IMR-90 (cell line): Measurements from ENCODE around the gene GRIK3. TPM values are rescaled to one million over a fixed set of nuclear protein-coding genes. Genes with fewer than 3 reads are reported as not detected.

Experiments used
- ATAC-seq: fragments of 200-7000 bp; cut with Tn5 transposase; 2 replicates; pipeline ENCODE4 v1.9.1; 2020; ENCODE audit warnings: low read depth, mild to moderate bottlenecking, moderate library complexity
- BruUV-seq: library from RNA; stranded (reverse); fragments of 400-500 nt; replicated peaks from 2 replicates; lab custom pipeline; 2021; lab: Mats Ljungman, UMichigan
- CTCF ChIA-PET: fragments of 300-600 bp; formaldehyde crosslinking; extraction: SDS; loops from one replicate; lab custom pipeline; 2021; ENCODE audit warnings: antibody characterized with exemption; lab: Yijun Ruan, JAX
- POLR2A ChIA-PET: fragments of 300-600 bp; sonication (Branson Sonifier 250); formaldehyde crosslinking; loops from one replicate; lab custom pipeline; 2022; ENCODE audit warnings: antibody characterized with exemption; ENCODE audit not compliant: unreplicated experiment; lab: Charles Lee
- DNase-seq: peaks from one replicate; pipeline ENCODE4 v3.0.0; 2013
- H2AFZ ChIP-seq: replicated peaks from 2 replicates; pipeline ENCODE3; 2013; ENCODE audit warnings: low read length, mild to moderate bottlenecking; ENCODE audit not compliant: poor library complexity
- H2AK5ac ChIP-seq: 2 replicates; pipeline ENCODE4 v1.6.1; 2013; ENCODE audit warnings: low read depth, low read length, inconsistent platforms
- H2AK9ac ChIP-seq: replicated peaks from 2 replicates; pipeline ENCODE3; 2013; ENCODE audit warnings: mild to moderate bottlenecking, low read depth, low read length, moderate library complexity; ENCODE audit not compliant: poor library complexity
- H2BK120ac ChIP-seq: 2 replicates; pipeline ENCODE4 v1.6.1; 2013; ENCODE audit warnings: low read depth, low read length, inconsistent platforms
- H2BK15ac ChIP-seq: 3 replicates; pipeline ENCODE4 v1.6.1; 2013; ENCODE audit warnings: low read depth, low read length, inconsistent platforms
- H2BK20ac ChIP-seq: 2 replicates; pipeline ENCODE4 v1.6.1; 2013; ENCODE audit warnings: low read depth, mild to moderate bottlenecking, inconsistent platforms, low read length, moderate library complexity
- H2BK5ac ChIP-seq: 2 replicates; pipeline ENCODE4 v1.6.1; 2013; ENCODE audit warnings: mild to moderate bottlenecking, low read depth, low read length, inconsistent platforms; ENCODE audit not compliant: poor library complexity, severe bottlenecking
- H3K14ac ChIP-seq: replicated peaks from 2 replicates; pipeline ENCODE4 v1.6.1; 2013; ENCODE audit warnings: low read depth, low read length, inconsistent platforms
- H3K18ac ChIP-seq: 2 replicates; pipeline ENCODE4 v1.6.1; 2013; ENCODE audit warnings: low read depth, low read length, control low read depth
- H3K23ac ChIP-seq: 2 replicates; pipeline ENCODE4 v1.6.1; 2013; ENCODE audit warnings: low read depth, low read length, inconsistent platforms
- H3K27ac ChIP-seq: 2 replicates; pipeline ENCODE4 v1.5.1; 2013; ENCODE audit warnings: mild to moderate bottlenecking, control low read depth, low read length; ENCODE audit not compliant: insufficient read depth
- H3K27me3 ChIP-seq: 2 replicates; pipeline ENCODE4 v1.6.1; 2013; ENCODE audit warnings: low read length; ENCODE audit not compliant: control insufficient read depth, insufficient read depth
- H3K36me3 ChIP-seq: 2 replicates; pipeline ENCODE4 v1.6.1; 2013; ENCODE audit warnings: low read length, mixed read lengths; ENCODE audit not compliant: control insufficient read depth, insufficient read depth
- H3K4ac ChIP-seq: 2 replicates; pipeline ENCODE4 v1.6.1; 2013; ENCODE audit warnings: low read depth, low read length, inconsistent platforms
- H3K4me1 ChIP-seq: 2 replicates; pipeline ENCODE4 v1.6.1; 2013; ENCODE audit warnings: low read length, mixed read lengths; ENCODE audit not compliant: control insufficient read depth, insufficient read depth
- H3K4me2 ChIP-seq: 2 replicates; pipeline ENCODE4 v1.6.1; 2013; ENCODE audit warnings: low read depth, mild to moderate bottlenecking, control low read depth, low read length, moderate library complexity
- H3K4me3 ChIP-seq: 2 replicates; pipeline ENCODE4 v1.5.1; 2013; ENCODE audit warnings: low read depth, mild to moderate bottlenecking, control low read depth, low read length, moderate library complexity; ENCODE audit not compliant: insufficient read depth
- H3K56ac ChIP-seq: 2 replicates; pipeline ENCODE4 v1.6.1; 2013; ENCODE audit warnings: low read length, inconsistent platforms; ENCODE audit not compliant: insufficient read depth; ENCODE audit errors: extremely low read depth
- H3K79me1 ChIP-seq, 2 experiments: 2 replicates each; pipeline ENCODE4 v1.6.1; 2013; ENCODE audit warnings: low read length in 2 of 2, inconsistent platforms in 1 of 2, low read depth in 1 of 2
- H3K9ac ChIP-seq: 2 replicates; pipeline ENCODE4 v1.6.1; 2013; ENCODE audit warnings: low read depth, low read length, control low read depth
- H3K9me1 ChIP-seq: 2 replicates; pipeline ENCODE4 v1.6.1; 2013; ENCODE audit warnings: low read length, inconsistent platforms; ENCODE audit not compliant: insufficient read depth
- H3K9me3 ChIP-seq: 2 replicates; pipeline ENCODE4 v1.6.1; 2013; ENCODE audit warnings: low read length; ENCODE audit not compliant: control insufficient read depth, insufficient read depth
- H4K20me1 ChIP-seq: 2 replicates; pipeline ENCODE4 v1.6.1; 2013; ENCODE audit warnings: low read length, inconsistent platforms; ENCODE audit not compliant: insufficient read depth
- H4K5ac ChIP-seq: 2 replicates; pipeline ENCODE4 v1.6.1; 2013; ENCODE audit warnings: mild to moderate bottlenecking, low read depth, low read length, control low read depth
- H4K8ac ChIP-seq, 2 experiments: 2 replicates each; pipeline ENCODE4 v1.6.1; 2013; ENCODE audit warnings: low read depth in 2 of 2, low read length in 2 of 2, control low read depth in 1 of 2, inconsistent platforms in 1 of 2
- H4K91ac ChIP-seq: 2 replicates; pipeline ENCODE4 v1.6.1; 2013; ENCODE audit warnings: low read depth, low read length, inconsistent platforms; ENCODE audit not compliant: insufficient read depth
- BHLHE40 ChIP-seq: fragments of 150-350 bp; IDR thresholded peaks from 2 replicates; pipeline ENCODE4 v1.6.1; 2016; ENCODE audit warnings: mild to moderate bottlenecking, low read depth, low read length
- FOS ChIP-seq: fragments of 150-350 bp; IDR thresholded peaks from 2 replicates; pipeline ENCODE4 v1.6.1; 2016; ENCODE audit warnings: low read depth, low read length
- MAFK ChIP-seq: IDR thresholded peaks from 2 replicates; pipeline ENCODE4 v1.6.1; 2012; ENCODE audit warnings: low read depth, low read length, improper control_type of control experiment
- MAZ ChIP-seq: IDR thresholded peaks from 2 replicates; pipeline ENCODE4 v1.6.1; 2012; ENCODE audit warnings: low read depth, mild to moderate bottlenecking, low read length, improper control_type of control experiment, moderate library complexity, borderline replicate concordance
- MXI1 ChIP-seq: IDR thresholded peaks from 2 replicates; pipeline ENCODE4 v1.6.1; 2012; ENCODE audit warnings: low read depth, mild to moderate bottlenecking, low read length, moderate library complexity, borderline replicate concordance
- NFE2L2 ChIP-seq: fragments of 150-350 bp; IDR thresholded peaks from 2 replicates; pipeline ENCODE4 v1.6.1; 2016; ENCODE audit warnings: low read depth, mild to moderate bottlenecking, low read length
- RAD21 ChIP-seq: IDR thresholded peaks from 2 replicates; pipeline ENCODE4 v1.6.1; 2012; ENCODE audit warnings: low read length, improper control_type of control experiment
- RCOR1 ChIP-seq: IDR thresholded peaks from 2 replicates; pipeline ENCODE4 v1.6.1; 2012; ENCODE audit warnings: mild to moderate bottlenecking, low read length, improper control_type of control experiment; ENCODE audit not compliant: insufficient replicate concordance
- RFX5 ChIP-seq: IDR thresholded peaks from 2 replicates; pipeline ENCODE4 v1.8.0; 2012; ENCODE audit warnings: low read depth, mild to moderate bottlenecking, low read length, moderate library complexity
- SMC3 ChIP-seq: fragments of 150-350 bp; IDR thresholded peaks from 2 replicates; pipeline ENCODE4 v1.6.1; 2016; ENCODE audit warnings: low read depth, mild to moderate bottlenecking, antibody characterized with exemption, low read length, moderate library complexity
- WGBS, 2 experiments: methylation state at CpG; one replicate each; pipeline versions ENCODE4 v1.1.5 to v1.1.7; 2013; ENCODE audit warnings: missing lambda C conversion rate in 2 of 2; ENCODE audit not compliant: insufficient read length in 1 of 2; ENCODE audit errors: extremely low coverage in 2 of 2; 5-methylcytosine and 5-hydroxymethylcytosine counted together
- dilution Hi-C: fragments of 300-500 bp; cut with HindIII; formaldehyde crosslinking; loops from one replicate; pipeline ENCODE4 v1.14.3; 2018; ENCODE audit warnings: low sequenced_read_pairs; ENCODE audit not compliant: unreplicated experiment
- in situ Hi-C: fragments of 300-500 bp; cut with MboI; formaldehyde crosslinking; loops from 3 replicates; pipeline ENCODE4 v1.14.3; 2019; ENCODE audit warnings: low sequenced_read_pairs, inconsistent platforms, mixed read lengths
- intact Hi-C: fragments of 100-400 bp; cut with micrococcal nuclease; formaldehyde crosslinking; loops from 2 replicates; pipeline ENCODE4 v1.10.0; 2022
- polyA plus RNA-seq, 3 experiments: library from polyadenylated mRNA; depleted of rRNA; stranded (reverse); fragments of >200 nt; gene quantifications; 2 replicates each; pipeline ENCODE4 v1.2.3, GENCODE V29; 2012; ENCODE audit warnings: low replicate concordance in 1 of 3
- total RNA-seq: library from RNA; depleted of rRNA; stranded (reverse); fragments of >200 nt; gene quantifications from 2 replicates; pipeline ENCODE4 v1.2.3, GENCODE V29; 2012
- TF ChIP-seq, protein P1 (sequence below): fragments of 150-350 bp; IDR thresholded peaks from 2 replicates; pipeline ENCODE4 v1.6.1; 2017; ENCODE audit warnings: mild to moderate bottlenecking, antibody characterized with exemption, low read length, low read depth
- TF ChIP-seq, protein P2 (sequence below): conservative IDR thresholded peaks from 2 replicates; pipeline ENCODE4 v1.5.1; 2012; ENCODE audit warnings: mild to moderate bottlenecking, low read depth, low read length, improper control_type of control experiment

GRIK3 gene
- total and polyA plus RNA-seq, 2 of the 4 experiments (the other 2 are of a cell fraction) = not detected

DNA sequence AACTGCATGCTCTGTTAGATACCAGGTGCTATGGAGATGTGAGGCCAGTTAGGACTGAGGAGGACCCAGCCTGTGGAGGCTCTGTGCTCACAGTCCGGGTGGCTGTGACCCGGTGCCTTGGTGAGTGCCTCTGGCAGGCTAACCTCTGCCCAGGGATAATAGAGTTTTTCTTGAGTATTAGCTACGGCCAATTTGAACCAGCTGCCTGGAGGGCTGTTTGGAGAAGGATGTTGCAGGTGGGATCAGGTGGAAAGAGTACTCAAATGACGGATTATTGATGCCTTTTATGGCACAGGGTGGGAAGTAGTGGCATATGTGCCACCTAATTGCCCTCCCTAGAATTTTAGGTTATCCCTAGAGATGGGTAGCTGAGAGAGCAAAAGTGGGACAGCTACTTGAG lies 182.7 kb downstream of the GRIK3 start:
- H3K4ac ChIP-seq = no peak overlapping the region
- no peak overlapping the region for H2BK15ac ChIP-seq
- no peaks in the 10 kb centered on the region for H3K9me3 ChIP-seq
- BruUV-seq = no TSS peak
- H3K4me2 ChIP-seq = no peak overlapping the region
- no peaks in the 10 kb centered on the region for H3K9me1 ChIP-seq
- no peak overlapping the region for H2AK5ac ChIP-seq
- in situ Hi-C loops (no loop called here), intact Hi-C loops (no loop called here), dilution Hi-C loops (no loop called here)
- no peak overlapping the region for H2BK120ac ChIP-seq
- H4K20me1 ChIP-seq = no peaks in the 10 kb centered on the region
- no peak overlapping the region for H4K91ac ChIP-seq
- no peak overlapping the region for H2AK9ac ChIP-seq
- POLR2A ChIA-PET = no interaction called here
- no peak overlapping the region for H2BK5ac ChIP-seq
- H2AFZ ChIP-seq = no peak overlapping the region
- no peak overlapping the region for H3K14ac ChIP-seq
- no peaks in the 10 kb centered on the region for H3K36me3 ChIP-seq
- no peaks in the 10 kb centered on the region for H3K79me1 ChIP-seq
- no peak overlapping the region for H3K9ac ChIP-seq
- no peak overlapping the region for H3K23ac ChIP-seq
- TF ChIP-seq, protein P1, sequence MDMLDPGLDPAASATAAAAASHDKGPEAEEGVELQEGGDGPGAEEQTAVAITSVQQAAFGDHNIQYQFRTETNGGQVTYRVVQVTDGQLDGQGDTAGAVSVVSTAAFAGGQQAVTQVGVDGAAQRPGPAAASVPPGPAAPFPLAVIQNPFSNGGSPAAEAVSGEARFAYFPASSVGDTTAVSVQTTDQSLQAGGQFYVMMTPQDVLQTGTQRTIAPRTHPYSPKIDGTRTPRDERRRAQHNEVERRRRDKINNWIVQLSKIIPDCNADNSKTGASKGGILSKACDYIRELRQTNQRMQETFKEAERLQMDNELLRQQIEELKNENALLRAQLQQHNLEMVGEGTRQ = no peak
- TF ChIP-seq, protein P2, sequence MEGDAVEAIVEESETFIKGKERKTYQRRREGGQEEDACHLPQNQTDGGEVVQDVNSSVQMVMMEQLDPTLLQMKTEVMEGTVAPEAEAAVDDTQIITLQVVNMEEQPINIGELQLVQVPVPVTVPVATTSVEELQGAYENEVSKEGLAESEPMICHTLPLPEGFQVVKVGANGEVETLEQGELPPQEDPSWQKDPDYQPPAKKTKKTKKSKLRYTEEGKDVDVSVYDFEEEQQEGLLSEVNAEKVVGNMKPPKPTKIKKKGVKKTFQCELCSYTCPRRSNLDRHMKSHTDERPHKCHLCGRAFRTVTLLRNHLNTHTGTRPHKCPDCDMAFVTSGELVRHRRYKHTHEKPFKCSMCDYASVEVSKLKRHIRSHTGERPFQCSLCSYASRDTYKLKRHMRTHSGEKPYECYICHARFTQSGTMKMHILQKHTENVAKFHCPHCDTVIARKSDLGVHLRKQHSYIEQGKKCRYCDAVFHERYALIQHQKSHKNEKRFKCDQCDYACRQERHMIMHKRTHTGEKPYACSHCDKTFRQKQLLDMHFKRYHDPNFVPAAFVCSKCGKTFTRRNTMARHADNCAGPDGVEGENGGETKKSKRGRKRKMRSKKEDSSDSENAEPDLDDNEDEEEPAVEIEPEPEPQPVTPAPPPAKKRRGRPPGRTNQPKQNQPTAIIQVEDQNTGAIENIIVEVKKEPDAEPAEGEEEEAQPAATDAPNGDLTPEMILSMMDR = no peak
- TF ChIP-seq BHLHE40 (no peak), RFX5 (no peak), SMC3 (no peak), NFE2L2 (no peak), MAZ (no peak), RAD21 (no peak), MAFK (no peak), RCOR1 (no peak), FOS (no peak), MXI1 (no peak)
- H4K8ac ChIP-seq = no peak overlapping the region
- H3K4me1 ChIP-seq = no peaks in the 10 kb centered on the region
- no peak overlapping the region for H3K56ac ChIP-seq
- no peak overlapping the region for H3K27ac ChIP-seq
- 44% methylated on average over 3 of the region's 4 CpGs; no CpG with 5 or more reads in 1 of the 2 experiments for WGBS, 2 experiments
- CTCF ChIA-PET = no interaction called here
- H2BK20ac ChIP-seq = no peak overlapping the region
- DNase-seq = no peak
- no peaks in the 10 kb centered on the region for H3K27me3 ChIP-seq
- ATAC-seq = no peak
- no peak overlapping the region for H3K18ac ChIP-seq
- no peak overlapping the region for H4K5ac ChIP-seq
- H3K4me3 ChIP-seq = no peak overlapping the region
